Measurements from ENCODE around the gene SCFD2.
"Not testable (repeated sequence)": the region's sequence is repeated elsewhere in the genome, so short reads cannot be mapped to it uniquely, and the experiment has no call there.

The SCFD2 gene

DNA sequence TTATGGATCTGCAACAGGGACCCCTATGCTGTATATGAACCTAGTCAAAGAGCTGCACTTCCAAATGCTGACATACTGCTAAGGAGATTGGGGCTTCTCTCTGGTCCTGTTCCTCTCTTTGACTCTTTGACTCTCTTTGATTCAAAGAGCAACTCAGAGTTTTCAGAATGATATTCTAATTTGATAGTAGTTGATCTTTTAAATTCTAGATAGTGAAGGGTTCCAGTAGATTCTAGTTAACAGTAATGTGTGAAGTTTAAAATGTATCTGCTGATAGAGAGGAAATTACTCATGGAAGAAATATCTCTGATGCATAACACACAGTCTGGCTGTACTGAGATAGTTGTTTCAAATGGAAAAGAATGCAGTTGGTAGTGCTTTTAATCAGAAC, 264.7 kb downstream of the SCFD2 start:
- no peak for DNase-seq (ENCODE audit: low spot score)

DNA sequence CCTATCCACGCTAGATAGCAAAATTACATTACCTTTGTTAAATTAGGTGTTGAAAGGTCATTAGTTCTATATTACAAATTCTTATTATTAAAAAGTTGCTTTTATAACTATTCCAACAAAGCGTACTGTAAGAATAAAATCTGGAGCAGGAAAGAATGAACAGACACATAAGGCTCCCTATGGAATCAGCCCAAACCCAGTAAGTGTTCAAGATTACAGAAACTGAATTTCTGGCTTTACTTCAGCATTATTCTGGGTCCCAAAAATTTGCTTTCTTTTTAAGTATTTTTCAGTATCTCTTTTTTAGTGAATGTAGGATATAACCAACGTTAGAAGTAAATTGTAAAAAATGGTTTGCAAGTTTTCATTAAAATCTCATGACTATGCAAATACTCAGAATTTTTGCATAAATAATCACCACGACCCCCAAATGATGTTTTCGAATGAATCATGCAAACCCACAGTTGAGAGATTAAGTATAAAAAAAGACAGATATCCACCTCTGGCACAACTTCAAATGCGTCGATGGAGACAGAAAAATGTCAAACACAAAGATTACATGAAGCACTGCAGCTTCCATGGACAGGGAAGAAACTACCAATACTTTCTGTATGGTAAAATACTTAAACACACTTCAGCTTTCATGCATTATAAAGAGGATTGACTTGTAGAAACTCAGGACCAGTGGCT, 265.2 kb downstream of the SCFD2 start:
- DNase-seq (ENCODE audit: low spot score) = no peak

GRCh38 chr4:53098681-53099121, 267.2 kb downstream of the SCFD2 start:
- no peak for DNase-seq (ENCODE audit: low spot score)

- no peak for DNase-seq (ENCODE audit: low spot score)
Measured at GRCh38 chr4:53094040-53094439, 271.8 kb downstream of the SCFD2 start.

DNA sequence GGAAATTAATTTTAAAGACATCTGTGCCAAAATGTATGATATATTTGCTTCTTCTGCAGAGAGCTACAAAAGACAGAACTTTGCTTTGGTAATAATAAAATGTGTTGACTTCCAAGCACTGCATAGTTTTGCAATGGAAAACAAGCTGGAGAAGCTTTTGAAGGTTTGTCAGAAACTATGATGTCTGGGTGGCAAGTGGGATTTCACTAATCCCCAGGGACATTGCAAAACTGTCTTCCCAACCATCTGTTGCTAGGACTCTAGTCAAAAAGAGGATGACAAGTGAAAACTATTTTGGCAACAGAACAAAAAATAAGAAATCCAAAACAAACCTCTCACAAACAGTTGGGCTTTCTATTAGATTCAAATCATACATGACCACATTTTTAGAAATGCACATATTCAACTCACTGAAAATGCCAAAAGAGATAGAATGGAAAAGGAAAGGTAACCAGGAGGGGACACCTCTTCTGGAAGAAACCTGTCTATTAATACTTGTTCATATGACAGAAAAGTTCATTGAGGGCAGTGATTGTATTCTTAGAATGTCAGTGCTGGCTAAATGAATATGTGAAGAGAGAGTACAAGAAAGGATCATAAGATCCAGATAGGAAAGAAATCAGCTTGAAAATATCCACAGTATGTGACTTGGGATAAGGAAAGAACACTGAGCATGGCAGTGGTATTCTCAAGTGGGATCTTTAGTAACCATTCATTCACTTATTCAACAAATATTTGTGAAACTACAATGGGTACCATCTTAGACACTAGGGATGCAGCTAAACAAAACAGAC, 275.7 kb downstream of the SCFD2 start:
- DNase-seq (ENCODE audit: low spot score) = no peak

GRCh38 chr4:53088152-53088551, 277.7 kb downstream of the SCFD2 start:
- no peak for DNase-seq (ENCODE audit: low spot score)

GRCh38 chr4:53076374-53076958, 289.4 kb downstream of the SCFD2 start:
- DNase-seq (ENCODE audit: low spot score) = no peak

GRCh38 chr4:53075162-53075785, 290.6 kb downstream of the SCFD2 start:
- no peak for DNase-seq (ENCODE audit: low spot score)

DNA sequence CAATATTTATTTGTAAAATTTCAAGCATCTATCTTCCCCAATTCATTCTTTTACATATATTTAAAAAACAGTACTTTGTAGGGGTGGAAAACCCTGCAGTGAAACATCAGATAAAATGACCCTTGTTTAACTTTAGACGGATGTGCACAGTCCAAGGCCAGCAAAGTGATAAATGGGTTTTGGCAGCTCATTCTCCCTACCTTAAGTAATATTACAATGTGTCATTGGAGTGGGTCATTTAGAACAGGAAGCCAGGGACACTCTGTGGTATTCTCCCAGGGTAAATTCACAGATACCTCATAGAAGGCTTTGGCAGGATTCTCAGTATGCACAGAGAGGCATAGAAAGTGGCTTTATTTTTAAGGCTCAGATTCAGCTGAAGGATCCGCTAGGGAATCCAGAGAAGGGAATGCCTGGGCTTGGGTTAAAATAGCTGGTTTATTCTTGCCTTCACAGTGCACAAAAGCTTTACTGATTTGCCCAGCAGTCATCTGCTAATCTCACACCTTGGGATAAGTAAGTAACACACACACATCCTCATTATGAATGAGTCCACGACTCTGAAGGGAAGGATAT, 297.0 kb downstream of the SCFD2 start:
- peak; percentile 7 for DNase-seq (ENCODE audit: low spot score)

- DNase-seq (ENCODE audit: low spot score) = no peak
Measured at GRCh38 chr4:53067125-53067802, 298.6 kb downstream of the SCFD2 start.

DNA sequence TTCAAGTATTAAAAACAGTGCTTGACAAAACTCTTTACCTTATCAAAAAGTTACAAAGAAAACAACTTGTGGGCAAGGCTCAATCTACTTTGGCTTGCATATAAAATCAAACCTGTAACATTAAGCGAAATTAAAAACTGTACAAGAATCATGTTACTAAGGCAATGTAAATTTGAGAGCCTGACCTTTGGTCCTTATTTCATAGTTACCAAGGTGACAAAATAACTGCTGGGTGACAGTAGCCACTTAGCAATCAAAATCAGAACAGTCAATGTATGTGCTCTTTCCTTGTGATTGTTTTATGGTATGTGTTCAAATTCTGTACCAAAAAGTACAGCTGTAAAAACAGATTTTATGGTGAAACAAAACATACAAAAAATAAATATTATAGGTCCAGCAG, 299.7 kb downstream of the SCFD2 start:
- no peak for DNase-seq (ENCODE audit: low spot score)

DNA sequence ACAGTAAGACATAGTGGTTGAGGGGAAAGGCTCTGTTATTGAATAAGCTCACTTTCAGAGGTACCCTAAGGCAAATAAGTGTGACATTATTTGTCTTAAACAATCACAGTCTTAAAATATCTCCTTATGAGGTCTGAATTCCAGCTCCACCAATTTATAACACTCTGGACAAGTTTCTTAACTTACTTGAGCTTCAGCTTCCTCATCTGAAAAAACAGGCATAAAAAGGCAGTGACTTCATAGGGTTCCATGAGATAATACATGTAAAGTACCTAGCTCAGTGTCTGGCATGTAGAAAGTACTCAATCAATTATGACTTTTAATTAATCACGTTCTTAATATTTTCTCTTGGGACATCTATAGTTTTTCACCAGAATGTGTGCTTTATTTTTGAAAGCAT, 301.3 kb downstream of the SCFD2 start:
- no peak for DNase-seq (ENCODE audit: low spot score)

GRCh38 chr4:53061091-53061850, 304.6 kb downstream of the SCFD2 start:
- DNase-seq (ENCODE audit: low spot score) = no peak

DNA sequence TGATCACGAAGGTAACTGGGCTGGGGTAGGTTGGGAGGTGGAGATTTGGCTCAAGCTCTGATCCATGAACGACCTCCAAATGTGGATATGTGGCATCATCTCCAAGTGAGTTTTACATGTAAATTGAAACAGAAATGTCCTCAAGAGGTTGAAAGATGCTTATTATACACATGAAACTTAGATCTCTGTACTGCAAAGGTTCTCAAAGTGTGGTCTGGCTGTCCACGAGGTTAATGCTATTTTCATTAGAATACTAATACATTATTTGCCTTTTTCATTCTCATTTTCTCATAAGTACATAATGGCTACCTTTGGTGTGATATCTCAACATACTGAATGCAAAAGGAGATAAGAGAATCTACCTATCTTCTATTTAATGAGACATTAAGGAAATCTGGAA, 305.6 kb downstream of the SCFD2 start:
- no peak for DNase-seq (ENCODE audit: low spot score)

DNA sequence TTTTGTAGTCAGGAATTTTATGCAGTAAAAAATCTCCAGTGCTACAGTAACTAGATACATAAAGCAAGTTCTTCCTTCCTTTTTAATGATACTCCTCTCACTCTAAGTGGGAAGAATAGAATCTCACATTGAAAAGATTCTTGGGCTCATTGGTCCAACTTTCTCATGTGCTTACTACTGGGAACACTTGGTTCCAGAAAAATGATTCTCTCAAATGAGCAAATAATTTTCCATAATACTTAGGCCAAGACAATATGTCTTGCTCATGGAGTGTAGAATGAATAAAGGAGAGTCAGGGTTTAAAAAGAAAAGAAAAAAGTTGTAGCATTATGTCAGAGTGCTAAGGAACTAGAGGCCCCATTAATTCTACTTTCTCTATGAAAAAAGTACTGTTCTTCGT, 306.0 kb downstream of the SCFD2 start:
- no peak for DNase-seq (ENCODE audit: low spot score)

DNA sequence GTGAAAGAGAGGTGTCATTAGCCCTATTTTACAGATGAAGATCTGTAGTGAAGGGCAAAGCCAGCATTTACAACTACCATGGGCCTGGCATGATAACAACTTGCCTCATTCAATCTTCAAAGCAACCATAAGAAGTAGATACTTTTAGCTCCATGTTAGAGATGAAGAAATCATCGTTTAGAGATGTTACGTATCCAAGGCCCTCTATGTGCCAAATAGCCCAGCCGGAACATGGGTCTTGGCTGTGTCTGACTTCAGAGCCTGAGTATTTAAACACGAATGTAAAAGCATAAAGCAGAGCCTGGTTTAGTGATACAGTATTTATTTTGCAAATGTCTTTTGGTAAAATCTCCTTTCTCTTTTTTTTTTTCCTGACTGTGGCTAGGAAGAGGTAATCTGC, 306.6 kb downstream of the SCFD2 start:
- DNase-seq (ENCODE audit: low spot score) = no peak

GRCh38 chr4:53057679-53058078, 308.2 kb downstream of the SCFD2 start:
- no peak for DNase-seq (ENCODE audit: low spot score)

GRCh38 chr4:53057108-53057507, 308.8 kb downstream of the SCFD2 start:
- DNase-seq (ENCODE audit: low spot score) = not testable (repeated sequence)

DNA sequence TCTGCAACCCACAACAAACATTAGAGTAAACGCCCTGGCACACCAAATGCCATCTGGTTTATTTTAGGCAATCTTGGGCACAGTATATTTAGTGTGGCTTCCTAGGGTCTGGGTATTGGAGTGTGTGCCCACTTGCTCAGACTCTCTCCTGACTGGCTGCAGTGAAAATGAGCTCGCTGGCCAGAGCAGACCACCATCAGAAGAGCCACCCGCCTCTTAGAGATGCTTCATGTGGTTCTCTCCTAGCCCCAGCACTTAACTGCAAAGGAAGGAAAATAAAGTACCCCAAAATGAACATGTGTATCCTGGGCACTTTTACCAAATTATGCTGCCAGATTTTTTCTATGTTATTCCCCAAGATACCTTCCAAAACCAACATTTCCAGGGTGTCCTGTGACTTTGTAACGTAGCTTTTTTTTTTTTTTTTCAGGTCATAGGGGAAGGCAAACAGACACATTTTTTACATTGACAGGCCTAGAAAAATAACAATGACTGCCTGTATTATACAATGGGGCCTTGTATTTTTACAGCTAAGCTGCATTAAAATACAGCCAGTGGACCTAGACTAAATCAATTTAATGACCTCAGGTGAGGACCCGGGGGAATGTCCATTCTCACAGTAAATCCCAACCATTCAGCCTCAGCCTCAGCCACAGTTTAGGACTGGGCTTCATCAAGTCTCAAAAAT, 310.0 kb downstream of the SCFD2 start:
- peak; percentile 5 for DNase-seq (ENCODE audit: low spot score)

DNA sequence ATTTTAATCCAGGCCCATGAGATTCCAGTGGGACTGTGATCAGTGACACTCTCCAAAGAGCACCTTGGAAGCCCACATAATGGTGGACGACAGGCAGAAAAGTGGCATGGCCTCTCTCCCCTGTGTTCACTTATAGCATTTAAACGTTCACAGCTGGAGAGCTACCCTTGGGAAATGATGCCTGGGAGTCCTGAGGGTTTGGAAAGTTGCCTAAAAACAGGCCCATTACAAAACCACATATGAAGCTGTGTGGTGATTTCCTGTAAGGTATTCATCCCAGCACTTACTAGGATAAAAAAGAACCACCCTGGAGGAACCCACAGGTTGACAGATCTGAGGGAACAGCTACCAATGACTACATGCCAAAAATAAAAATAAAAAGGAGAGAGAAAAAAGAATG, 310.6 kb downstream of the SCFD2 start:
- DNase-seq (ENCODE audit: low spot score) = no peak

All from globus pallidus (tissue), 1 donor.